Natural killer cell (primary cell): ENCODE results near the gene MDN1. TPM values are rescaled to one million over a fixed set of nuclear protein-coding genes. Genes with fewer than 3 reads are reported as not detected.

Experiments
- ATAC-seq, 3 donors: fragments of 150-1000 bp in 2 of 3; fragments of 200-7000 bp in 1 of 3; cut with Tn5 transposase; 1 replicate in 1 of 3; 2 replicates in 2 of 3; pipeline ENCODE4 v1.10.0; 2021; ENCODE audit warnings: mild to moderate bottlenecking in 2 of 3, moderate library complexity in 2 of 3
- DNase-seq, 2 donors: peaks; one replicate each; pipeline versions ENCODE4 v3.0.0 to v3.0.0-alpha.2; 2013 to 2021; ENCODE audit warnings: mixed read lengths in 1 of 2
- H3K27ac ChIP-seq: one replicate; pipeline ENCODE4 v1.5.1; 2013; ENCODE audit warnings: mild to moderate bottlenecking, low read length
- H3K27me3 ChIP-seq: one replicate; pipeline ENCODE4 v1.6.1; 2013; ENCODE audit warnings: low read length; ENCODE audit not compliant: control insufficient read depth, insufficient read depth
- H3K36me3 ChIP-seq: one replicate; pipeline ENCODE4 v1.6.1; 2013; ENCODE audit warnings: low read length; ENCODE audit not compliant: control insufficient read depth, insufficient read depth
- H3K4me1 ChIP-seq: one replicate; pipeline ENCODE4 v1.6.1; 2013; ENCODE audit warnings: low read length; ENCODE audit not compliant: control insufficient read depth, insufficient read depth
- H3K4me3 ChIP-seq: one replicate; pipeline ENCODE4 v1.5.1; 2013; ENCODE audit warnings: low read length
- H3K9me3 ChIP-seq: one replicate; pipeline ENCODE4 v1.6.1; 2013; ENCODE audit warnings: low read length; ENCODE audit not compliant: control insufficient read depth, insufficient read depth
- H3K27ac Mint-ChIP-seq, 2 donors: one replicate each; pipeline ENCODE4 v1.8.0; 2022; ENCODE audit warnings: mild to moderate bottlenecking in 2 of 2, mixed read lengths in 2 of 2, moderate library complexity in 1 of 2
- H3K27me3 Mint-ChIP-seq, 2 donors: one replicate each; pipeline ENCODE4 v1.8.0; 2022; ENCODE audit warnings: low read depth in 2 of 2, mixed read lengths in 2 of 2
- H3K36me3 Mint-ChIP-seq: one replicate; pipeline ENCODE4 v1.8.0; 2022; ENCODE audit warnings: mixed read lengths
- H3K4me1 Mint-ChIP-seq, 2 donors: one replicate each; pipeline ENCODE4 v1.8.0; 2022; ENCODE audit warnings: mixed read lengths in 2 of 2
- H3K4me3 Mint-ChIP-seq: one replicate; pipeline ENCODE4 v1.8.0; 2022; ENCODE audit warnings: mild to moderate bottlenecking, moderate library complexity, mixed read lengths
- H3K9me3 Mint-ChIP-seq, 2 donors: one replicate each; pipeline ENCODE4 v1.8.0; 2022; ENCODE audit warnings: mixed read lengths in 2 of 2
- CTCF ChIP-seq: fragments of 200-600 bp; IDR thresholded peaks from one replicate; pipeline ENCODE4 v1.8.0; 2022; ENCODE audit warnings: antibody characterized with exemption
- WGBS: methylation state at CpG from one replicate; pipeline ENCODE4 v1.1.7; 2013; ENCODE audit warnings: missing lambda C conversion rate; ENCODE audit not compliant: insufficient coverage; 5-methylcytosine and 5-hydroxymethylcytosine counted together
- intact Hi-C: fragments of 100-400 bp; cut with micrococcal nuclease; formaldehyde crosslinking; loops from one replicate; pipeline ENCODE4 v1.14.2; 2022
- total RNA-seq, 4 donors: library from RNA; stranded (reverse); fragments of 120-200 nt in 1 of 4; gene quantifications; one replicate each; pipeline versions ENCODE4 v1.2.3 to v1.2.4, GENCODE V29; 2013 to 2022

The MDN1 gene
- total RNA-seq, 3 donors from 2014 or later (not counting 1 experiment from before 2014, with no cell fraction given) = 38.0 to 43.3 (median 41.4) TPM

- intact Hi-C loops = no loop called here
- no peak for ATAC-seq
- no peaks in the 10 kb centered on the region for H3K9me3 Mint-ChIP-seq
- peaks cover 11% of the 10 kb centered on the region for H3K36me3 Mint-ChIP-seq
- no peaks in the 10 kb centered on the region for H3K4me1 Mint-ChIP-seq
- no peak for TF ChIP-seq CTCF
- Histone ChIP-seq H3K4me3 (no peak overlapping the region), H3K9me3 (peaks cover 8% of the 10 kb centered on the region), H3K36me3 (peaks cover 48% of the 10 kb centered on the region), H3K4me1 (no peaks in the 10 kb centered on the region), H3K27me3 (no peaks in the 10 kb centered on the region), H3K27ac (no peak overlapping the region)
- no peak overlapping the region for H3K4me3 Mint-ChIP-seq
- no peaks in the 10 kb centered on the region for H3K27me3 Mint-ChIP-seq
- no peak for DNase-seq
- no peak overlapping the region for H3K27ac Mint-ChIP-seq
- 89% methylated on average over 1 of the region's 1 CpG for WGBS
Measured at GRCh38 chr6:89782222-89782621, 37.4 kb downstream of the MDN1 start.

- Mint-ChIP-seq H3K27me3 (no peaks in the 10 kb centered on the region), H3K9me3 (no peaks in the 10 kb centered on the region), H3K4me1 (no peaks in the 10 kb centered on the region), H3K27ac (peak overlapping the region in 1 of 2 donors; percentile 16), H3K36me3 (peaks cover 11% of the 10 kb centered on the region), H3K4me3 (no peak overlapping the region)
- TF ChIP-seq CTCF = no peak
- Histone ChIP-seq H3K9me3 (peaks cover 8% of the 10 kb centered on the region), H3K36me3 (peaks cover 47% of the 10 kb centered on the region), H3K4me3 (no peak overlapping the region), H3K27me3 (no peaks in the 10 kb centered on the region), H3K27ac (no peak overlapping the region), H3K4me1 (no peaks in the 10 kb centered on the region)
- WGBS = 95% methylated on average over 6 of the region's 6 CpGs
- intact Hi-C loops = no loop called here
- no peak for ATAC-seq
- DNase-seq = no peak
Measured at GRCh38 chr6:89781070-89782034, 38.2 kb downstream of the MDN1 start.

- H3K4me3 ChIP-seq = no peak overlapping the region
- Mint-ChIP-seq H3K27ac (no peak overlapping the region), H3K27me3 (no peaks in the 10 kb centered on the region), H3K4me1 (no peaks in the 10 kb centered on the region), H3K9me3 (no peaks in the 10 kb centered on the region), H3K4me3 (no peak overlapping the region), H3K36me3 (peaks cover 9% of the 10 kb centered on the region)
- DNase-seq (no peak), ATAC-seq (no peak)
- TF ChIP-seq CTCF = no peak
- 100% methylated on average over 1 of the region's 2 CpGs for WGBS
- no peaks in the 10 kb centered on the region for H3K27me3 ChIP-seq
- intact Hi-C loops = no loop called here
- no peaks in the 10 kb centered on the region for H3K9me3 ChIP-seq
- no peak overlapping the region for H3K27ac ChIP-seq
- H3K4me1 ChIP-seq = no peaks in the 10 kb centered on the region
- H3K36me3 ChIP-seq = peaks cover 30% of the 10 kb centered on the region
Measured at GRCh38 chr6:89777455-89777854, 42.1 kb downstream of the MDN1 start.
